ENCODE results near the gene TYK2. TPM values are rescaled to one million over a fixed set of nuclear protein-coding genes. Genes with fewer than 3 reads are reported as not detected.

The TYK2 gene
- total and polyA plus RNA-seq, 2 of the 4 experiments (the other 2 are of a cell fraction): 40.9 to 97.9 TPM

GRCh38 chr19:10408511-10409283 lies 28.3 kb upstream of the TYK2 start:
- Histone ChIP-seq H3K18ac (ENCODE audit: low read depth, low read length) (no peak overlapping the region), H2BK20ac (ENCODE audit: low read depth, low read length) (no peak overlapping the region), H3K4me3 (ENCODE audit: insufficient read depth, low read depth, low read length) (no peak overlapping the region), H2AFZ (replicated peaks; ENCODE audit: low read length, poor library complexity) (peak overlapping the region; percentile 61), H2BK15ac (ENCODE audit: low read depth, low read length) (no peak overlapping the region), H3K4ac (ENCODE audit: low read depth, low read length) (no peak overlapping the region), H3K36me3 (ENCODE audit: control insufficient read depth, insufficient read depth, low read length) (no peaks in the 10 kb centered on the region), H3K9ac (ENCODE audit: low read depth, low read length) (no peak overlapping the region), H3K4me2 (ENCODE audit: low read depth, low read length) (no peak overlapping the region), H3K9me1 (ENCODE audit: insufficient read depth, low read length) (no peaks in the 10 kb centered on the region), H3K27me3 (ENCODE audit: control insufficient read depth, insufficient read depth, low read length) (no peaks in the 10 kb centered on the region), H3K79me1 (ENCODE audit: low read depth in 1 of 2, low read length in 2 of 2) (peaks cover 0 to 4% of the 10 kb centered on the region in 2 experiments; a peak in 1 of 4 replicates), H3K27ac (ENCODE audit: insufficient read depth, low read length) (no peak overlapping the region), H4K91ac (ENCODE audit: insufficient read depth, low read depth, low read length) (no peak overlapping the region), H2AK5ac (ENCODE audit: low read depth, low read length) (peak overlapping the region; percentile 43; the same call in 1 of the 2 replicates), H3K9me3 (ENCODE audit: control insufficient read depth, insufficient read depth, low read length) (no peaks in the 10 kb centered on the region), H3K14ac (replicated peaks; ENCODE audit: low read depth, low read length) (no peak overlapping the region), H2BK120ac (ENCODE audit: low read depth, low read length) (no peak overlapping the region), H4K8ac (ENCODE audit: low read depth in 2 of 2, low read length in 2 of 2) (0 out of 4 replicates have a peak overlapping the region, but pooled peaks of 1 of the 2 experiments have one; percentile 10), H3K56ac (ENCODE audit: extremely low read depth, insufficient read depth, low read length) (no peak overlapping the region; the same call in 1 of the 2 replicates), H3K4me1 (ENCODE audit: control insufficient read depth, insufficient read depth, low read length) (peaks cover 2% of the 10 kb centered on the region; the same call in 1 of the 2 replicates), H3K23ac (ENCODE audit: low read depth, low read length) (0 out of 2 replicates have a peak overlapping the region, but pooled peaks have one; percentile 24), H2AK9ac (replicated peaks; ENCODE audit: low read depth, low read length, poor library complexity) (peak overlapping the region; percentile 90), H4K20me1 (ENCODE audit: insufficient read depth, low read length) (no peaks in the 10 kb centered on the region), H4K5ac (ENCODE audit: low read depth, low read length) (no peak overlapping the region), H2BK5ac (ENCODE audit: low read depth, low read length, poor library complexity, severe bottlenecking) (no peak overlapping the region)
- in situ Hi-C loops (cut with MboI; ENCODE audit: low sequenced_read_pairs): no loop called here
- ChIA-PET POLR2A (ENCODE audit: unreplicated experiment) (no interaction called here), CTCF (interaction anchor here (0.7 kb wide), 1 partner anchor 47 kb away, joined by 3 read pairs; no protein-coding TSS in a partner anchor)
- BruUV-seq (replicated peaks): no TSS peak
- no peak for TF ChIP-seq CEBPB (IDR thresholded peaks at IDR 0.05; ENCODE audit: low read depth, low read length)
- TF ChIP-seq USF2 (IDR thresholded peaks at IDR 0.05; ENCODE audit: low read depth, low read length): no peak
- no peak for TF ChIP-seq MAFK (IDR thresholded peaks at IDR 0.05; ENCODE audit: low read depth, low read length)
- TF ChIP-seq NFE2L2 (IDR thresholded peaks at IDR 0.05; ENCODE audit: low read depth, low read length): no peak
- no peak for TF ChIP-seq FOS (IDR thresholded peaks at IDR 0.05; ENCODE audit: low read depth, low read length)
- no peak for TF ChIP-seq RAD21 (IDR thresholded peaks at IDR 0.05; ENCODE audit: low read length)
- TF ChIP-seq CTCF (conservative IDR thresholded peaks at IDR 0.05; ENCODE audit: low read depth, low read length): no peak
- TF ChIP-seq MXI1 (IDR thresholded peaks at IDR 0.05; ENCODE audit: borderline replicate concordance, low read depth, low read length): no peak
- TF ChIP-seq POLR2A (IDR thresholded peaks at IDR 0.05; ENCODE audit: low read depth, low read length): no peak
- TF ChIP-seq SMC3 (IDR thresholded peaks at IDR 0.05; ENCODE audit: low read depth, low read length): no peak
- no peak for TF ChIP-seq CHD1 (IDR thresholded peaks at IDR 0.05; ENCODE audit: low read depth, low read length)
- no peak for TF ChIP-seq RCOR1 (IDR thresholded peaks at IDR 0.05; ENCODE audit: insufficient replicate concordance, low read length)
- dilution Hi-C loops (cut with HindIII; ENCODE audit: low sequenced_read_pairs, unreplicated experiment): no loop called here
- DNase-seq (no peak), ATAC-seq (ENCODE audit: low read depth) (no peak)
- intact Hi-C loops (cut with micrococcal nuclease): loop anchor here (10.0 kb wide), 1 partner anchor 286 kb away; no protein-coding TSS in a partner anchor
- WGBS, 2 experiments (ENCODE audit: extremely low coverage in 2 of 2, insufficient read length in 1 of 2): 85% methylated on average over 11 of the region's 18 CpGs; no CpG with 5 or more reads in 1 of the 2 experiments

All from IMR-90 (cell line).